ENCODE measurements around the gene BDNF. TPM values are rescaled to one million over a fixed set of nuclear protein-coding genes. Genes with fewer than 3 reads are reported as not detected.

BDNF gene
- total RNA-seq, 1 donor from 2014 or later = 0.10 TPM

DNA sequence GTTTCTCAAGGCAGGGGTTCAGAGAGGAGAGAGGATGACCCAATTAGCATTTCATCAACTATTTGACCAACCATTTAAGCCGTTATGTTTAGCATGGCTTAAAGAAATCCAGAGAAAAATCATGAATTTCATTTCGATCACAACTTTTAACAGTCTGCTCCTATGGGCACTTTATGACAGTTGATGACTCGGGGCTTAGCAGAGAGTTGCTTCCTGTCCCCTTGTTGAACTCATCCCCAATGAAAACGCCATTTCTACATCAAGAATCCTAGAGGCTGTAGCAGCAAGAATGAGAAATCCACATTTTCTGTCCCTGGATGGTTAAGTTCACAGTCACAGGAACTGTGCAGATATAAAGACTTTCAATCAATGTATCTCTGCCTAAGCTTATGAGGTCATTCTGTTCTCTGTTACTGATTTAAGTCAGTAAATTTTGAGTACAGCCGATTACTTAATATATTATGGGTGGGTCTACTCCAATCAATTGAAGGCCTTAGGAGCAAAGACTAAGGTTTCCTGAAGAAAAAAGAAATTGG, 81.1 kb downstream of the BDNF start:
- Mint-ChIP-seq H3K4me1 (ENCODE audit: unreplicated experiment) (no peaks in the 10 kb centered on the region), H3K4me3 (ENCODE audit: unreplicated experiment) (no peak overlapping the region), H3K9me3 (ENCODE audit: unreplicated experiment) (no peaks in the 10 kb centered on the region), H3K36me3 (ENCODE audit: low read depth, unreplicated experiment) (no peaks in the 10 kb centered on the region), H3K27ac (ENCODE audit: unreplicated experiment) (no peak overlapping the region), H3K27me3 (ENCODE audit: unreplicated experiment) (no peaks in the 10 kb centered on the region)
- no peak for DNase-seq (ENCODE audit: low spot score)
- no peak for TF ChIP-seq CTCF (IDR thresholded peaks at IDR 0.05; ENCODE audit: unreplicated experiment)

DNA sequence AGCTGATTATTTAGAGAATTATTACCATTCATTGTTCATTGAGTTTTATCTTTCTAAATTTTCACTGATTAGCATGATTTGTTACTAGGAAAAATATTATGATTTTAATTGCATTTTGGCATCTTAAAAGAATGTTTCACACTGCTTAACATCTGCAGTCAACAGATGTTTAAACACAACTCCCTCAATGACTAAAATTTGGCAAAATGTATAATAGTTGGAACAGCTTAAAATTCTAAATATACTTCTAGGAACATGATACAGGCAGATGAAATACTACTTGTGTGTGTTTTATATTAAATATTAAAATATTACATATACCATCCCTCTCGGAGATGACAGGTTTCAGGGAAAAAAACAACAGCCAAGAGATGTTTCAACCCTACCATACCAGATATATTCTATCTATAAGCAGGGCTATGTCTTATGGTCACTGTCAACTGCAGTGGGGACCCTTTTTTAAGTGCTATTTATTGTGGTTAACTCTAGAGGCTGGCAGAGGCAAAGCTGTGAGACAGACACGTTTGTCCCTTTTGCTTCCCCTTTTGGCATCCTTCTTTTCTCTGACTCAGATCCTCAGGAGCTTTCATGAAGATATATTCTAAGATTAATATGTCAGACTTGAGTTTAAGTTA, 81.9 kb downstream of the BDNF start:
- Mint-ChIP-seq H3K9me3 (ENCODE audit: unreplicated experiment) (no peaks in the 10 kb centered on the region), H3K36me3 (ENCODE audit: low read depth, unreplicated experiment) (no peaks in the 10 kb centered on the region), H3K4me1 (ENCODE audit: unreplicated experiment) (no peaks in the 10 kb centered on the region), H3K4me3 (ENCODE audit: unreplicated experiment) (no peak overlapping the region), H3K27ac (ENCODE audit: unreplicated experiment) (no peak overlapping the region), H3K27me3 (ENCODE audit: unreplicated experiment) (no peaks in the 10 kb centered on the region)
- TF ChIP-seq CTCF (IDR thresholded peaks at IDR 0.05; ENCODE audit: unreplicated experiment) = no peak
- no peak for DNase-seq (ENCODE audit: low spot score)

DNA sequence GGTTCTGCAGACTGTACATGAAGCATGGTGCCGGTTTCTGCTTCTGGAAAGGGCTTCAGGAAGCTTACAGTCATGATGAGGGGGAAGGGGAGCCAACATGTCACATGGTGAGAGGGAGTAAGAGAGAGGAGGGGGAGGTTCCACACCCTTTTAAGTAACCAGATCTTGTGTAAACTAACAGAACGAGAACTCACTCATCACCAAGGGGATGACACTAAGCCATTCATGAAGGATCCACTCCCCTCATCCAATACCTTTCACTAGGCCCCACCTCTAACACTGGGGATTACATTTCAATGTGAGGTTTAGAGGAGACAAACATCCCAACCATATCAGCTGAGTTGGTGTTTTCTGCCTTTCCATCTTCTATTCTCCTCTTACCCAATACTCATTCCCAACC, 83.5 kb downstream of the BDNF start:
- DNase-seq (ENCODE audit: low spot score) = no peak
- Mint-ChIP-seq H3K9me3 (ENCODE audit: unreplicated experiment) (no peaks in the 10 kb centered on the region), H3K36me3 (ENCODE audit: low read depth, unreplicated experiment) (no peaks in the 10 kb centered on the region), H3K4me3 (ENCODE audit: unreplicated experiment) (no peak overlapping the region), H3K27ac (ENCODE audit: unreplicated experiment) (no peak overlapping the region), H3K27me3 (ENCODE audit: unreplicated experiment) (no peaks in the 10 kb centered on the region), H3K4me1 (ENCODE audit: unreplicated experiment) (no peaks in the 10 kb centered on the region)
- no peak for TF ChIP-seq CTCF (IDR thresholded peaks at IDR 0.05; ENCODE audit: unreplicated experiment)

GRCh38 chr11:27615833-27616232, 84.4 kb downstream of the BDNF start:
- no peak overlapping the region for H3K27ac Mint-ChIP-seq (ENCODE audit: unreplicated experiment)
- no peaks in the 10 kb centered on the region for H3K36me3 Mint-ChIP-seq (ENCODE audit: low read depth, unreplicated experiment)
- no peaks in the 10 kb centered on the region for H3K4me1 Mint-ChIP-seq (ENCODE audit: unreplicated experiment)
- TF ChIP-seq CTCF (IDR thresholded peaks at IDR 0.05; ENCODE audit: unreplicated experiment) = no peak
- H3K4me3 Mint-ChIP-seq (ENCODE audit: unreplicated experiment) = no peak overlapping the region
- no peak for DNase-seq (ENCODE audit: low spot score)
- no peaks in the 10 kb centered on the region for H3K9me3 Mint-ChIP-seq (ENCODE audit: unreplicated experiment)
- H3K27me3 Mint-ChIP-seq (ENCODE audit: unreplicated experiment) = no peaks in the 10 kb centered on the region

DNA sequence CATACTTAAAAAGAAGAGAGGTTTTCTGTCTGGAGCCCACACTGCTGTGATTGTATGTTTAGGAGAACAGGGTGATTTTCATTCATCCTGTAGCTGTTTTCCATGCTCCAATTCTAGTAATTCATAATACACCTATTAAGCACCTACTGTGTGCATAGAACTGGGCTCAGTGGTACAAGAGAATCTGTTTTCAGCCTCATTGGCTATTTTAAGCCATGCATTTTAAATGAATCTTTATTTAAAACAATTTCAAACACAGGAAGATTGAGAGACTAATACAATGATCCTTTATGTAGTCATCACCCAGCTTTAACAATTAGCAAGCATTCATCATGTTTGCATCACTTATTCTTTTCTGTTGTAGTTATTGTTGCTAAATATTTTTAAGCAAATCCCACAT, 86.2 kb downstream of the BDNF start:
- no peaks in the 10 kb centered on the region for H3K27me3 Mint-ChIP-seq (ENCODE audit: unreplicated experiment)
- H3K4me1 Mint-ChIP-seq (ENCODE audit: unreplicated experiment) = no peaks in the 10 kb centered on the region
- no peak overlapping the region for H3K27ac Mint-ChIP-seq (ENCODE audit: unreplicated experiment)
- DNase-seq (ENCODE audit: low spot score) = no peak
- no peak for TF ChIP-seq CTCF (IDR thresholded peaks at IDR 0.05; ENCODE audit: unreplicated experiment)
- no peak overlapping the region for H3K4me3 Mint-ChIP-seq (ENCODE audit: unreplicated experiment)
- H3K9me3 Mint-ChIP-seq (ENCODE audit: unreplicated experiment) = no peaks in the 10 kb centered on the region
- H3K36me3 Mint-ChIP-seq (ENCODE audit: low read depth, unreplicated experiment) = no peaks in the 10 kb centered on the region
